HepG2 (cell line): ENCODE data around the gene RASD1. TPM values are rescaled to one million over a fixed set of nuclear protein-coding genes. Genes with fewer than 3 reads are reported as not detected.

Experiments used
- GTF3A ChIP-seq: sonication (generic); formaldehyde crosslinking; conservative IDR thresholded peaks from 2 replicates; pipeline ENCODE4 v1.4.0; 2020; ENCODE audit warnings: mild to moderate bottlenecking, missing genetic modification reagents
- KDM5B ChIP-seq: sonication (generic); formaldehyde crosslinking; IDR thresholded peaks from 2 replicates; pipeline ENCODE4 v1.4.0; 2020; ENCODE audit warnings: missing genetic modification reagents, mild to moderate bottlenecking, borderline replicate concordance
- MEIS2 ChIP-seq: sonication (generic); formaldehyde crosslinking; IDR thresholded peaks from 2 replicates; pipeline ENCODE4 v1.9.0; 2021; ENCODE audit warnings: mild to moderate bottlenecking, missing genetic modification reagents
- MTA1 ChIP-seq: sonication (generic); formaldehyde crosslinking; IDR thresholded peaks from 2 replicates; pipeline ENCODE4 v1.4.0; 2020; ENCODE audit warnings: missing genetic modification reagents, mild to moderate bottlenecking, borderline replicate concordance
- MZF1 ChIP-seq: sonication (generic); formaldehyde crosslinking; IDR thresholded peaks from 2 replicates; pipeline ENCODE4 v1.8.1; 2023; ENCODE audit warnings: mild to moderate bottlenecking, missing genetic modification reagents, borderline replicate concordance
- POLR2AphosphoS5 ChIP-seq: IDR thresholded peaks from 2 replicates; pipeline ENCODE4 v1.6.1; 2012; ENCODE audit warnings: low read depth, low read length
- RFX3 ChIP-seq: IDR thresholded peaks from 2 replicates; pipeline ENCODE4 v1.6.1; 2016; ENCODE audit warnings: missing biosample characterization, missing genetic modification reagents
- RFX5 ChIP-seq: IDR thresholded peaks from 2 replicates; pipeline ENCODE4 v1.6.1; 2011; ENCODE audit warnings: low read depth, low read length, improper control_type of control experiment
- SIX1 ChIP-seq: sonication (generic); formaldehyde crosslinking; IDR thresholded peaks from 2 replicates; pipeline ENCODE4 v1.4.0; 2020; ENCODE audit warnings: missing genetic modification reagents, borderline replicate concordance
- SOX6 ChIP-seq, 2 experiments: fragments of 450-650 bp in 1 of 2; sonication (generic) in 1 of 2; formaldehyde crosslinking in 1 of 2; IDR thresholded peaks; 2 replicates each; pipeline versions ENCODE4 v1.4.0 to v1.6.1; 2017 to 2020; ENCODE audit warnings: antibody characterized with exemption in 1 of 2, mild to moderate bottlenecking in 1 of 2, missing genetic modification reagents in 1 of 2
- TEAD2 ChIP-seq: sonication (generic); formaldehyde crosslinking; IDR thresholded peaks from 2 replicates; pipeline ENCODE4 v1.9.0; 2021; ENCODE audit warnings: missing genetic modification reagents
- TSC22D2 ChIP-seq: sonication (generic); formaldehyde crosslinking; IDR thresholded peaks from 2 replicates; pipeline ENCODE4 v1.5.1; 2020; ENCODE audit warnings: missing genetic modification reagents, mild to moderate bottlenecking, borderline replicate concordance
- ZNF12 ChIP-seq: sonication (generic); formaldehyde crosslinking; IDR thresholded peaks from 2 replicates; pipeline ENCODE4 v1.5.0; 2020; ENCODE audit warnings: missing genetic modification reagents
- ZNF530 ChIP-seq: sonication (generic); formaldehyde crosslinking; IDR thresholded peaks from 2 replicates; pipeline ENCODE4 v1.5.0; 2020; ENCODE audit warnings: low read depth, mild to moderate bottlenecking, missing genetic modification reagents
- ZNF773 ChIP-seq: sonication (generic); formaldehyde crosslinking; IDR thresholded peaks from 2 replicates; pipeline ENCODE4 v1.4.0; 2020; ENCODE audit warnings: missing genetic modification reagents, borderline replicate concordance
- ZNF776 ChIP-seq: sonication (generic); formaldehyde crosslinking; IDR thresholded peaks from 2 replicates; pipeline ENCODE4 v1.4.0; 2020; ENCODE audit warnings: mild to moderate bottlenecking, missing genetic modification reagents
- ZNF839 ChIP-seq: sonication (generic); formaldehyde crosslinking; IDR thresholded peaks from 2 replicates; pipeline ENCODE4 v1.4.0; 2020; ENCODE audit warnings: missing genetic modification reagents, mild to moderate bottlenecking, borderline replicate concordance
- polyA plus RNA-seq, 8 experiments: library from polyadenylated mRNA; depleted of rRNA in 3 of 8; stranded (reverse) in 7 of 8; unstranded in 1 of 8; fragments of >200 nt; fragmentation: Illumina TruSeq in 4 of 8; extraction: Trizol in 4 of 8; gene quantifications; 2 replicates each; pipeline versions ENCODE4 v1.2.1 to v1.2.3, GENCODE V29; 2011 to 2016; ENCODE audit warnings: low read depth in 4 of 8, missing spikeins in 1 of 8, mixed read lengths in 1 of 8; ENCODE audit not compliant: insufficient read depth in 1 of 8
- total RNA-seq, 5 experiments: library from RNA; depleted of rRNA; stranded (reverse); fragments of >200 nt; fragmentation: Illumina TruSeq; extraction: Trizol; gene quantifications; 2 replicates each; pipeline ENCODE4 v1.2.3, GENCODE V29; 2016; ENCODE audit warnings: low read depth in 1 of 5
- TF ChIP-seq, protein P1 (sequence below): sonication (generic); formaldehyde crosslinking; IDR thresholded peaks from 2 replicates; pipeline ENCODE4 v1.5.0; 2020; ENCODE audit warnings: mild to moderate bottlenecking, low read depth, missing genetic modification reagents, borderline replicate concordance
- TF ChIP-seq, protein P2 (sequence below), 2 experiments: IDR thresholded peaks; 2 replicates each; pipeline ENCODE4 v1.6.1; 2011 to 2012; ENCODE audit warnings: low read length in 2 of 2, borderline replicate concordance in 1 of 2, low read depth in 1 of 2, mild to moderate bottlenecking in 1 of 2, moderate library complexity in 1 of 2
- TF ChIP-seq, protein P3 (sequence below): sonication (generic); formaldehyde crosslinking; IDR thresholded peaks from 2 replicates; pipeline ENCODE4 v1.4.0; 2020; ENCODE audit warnings: missing genetic modification reagents, borderline replicate concordance

The RASD1 gene
- total and polyA plus RNA-seq, 2 of the 13 experiments (the other 11 are each of a cell fraction or from before 2014, with no cell fraction given), result 1.6 to 4.2 TPM

DNA sequence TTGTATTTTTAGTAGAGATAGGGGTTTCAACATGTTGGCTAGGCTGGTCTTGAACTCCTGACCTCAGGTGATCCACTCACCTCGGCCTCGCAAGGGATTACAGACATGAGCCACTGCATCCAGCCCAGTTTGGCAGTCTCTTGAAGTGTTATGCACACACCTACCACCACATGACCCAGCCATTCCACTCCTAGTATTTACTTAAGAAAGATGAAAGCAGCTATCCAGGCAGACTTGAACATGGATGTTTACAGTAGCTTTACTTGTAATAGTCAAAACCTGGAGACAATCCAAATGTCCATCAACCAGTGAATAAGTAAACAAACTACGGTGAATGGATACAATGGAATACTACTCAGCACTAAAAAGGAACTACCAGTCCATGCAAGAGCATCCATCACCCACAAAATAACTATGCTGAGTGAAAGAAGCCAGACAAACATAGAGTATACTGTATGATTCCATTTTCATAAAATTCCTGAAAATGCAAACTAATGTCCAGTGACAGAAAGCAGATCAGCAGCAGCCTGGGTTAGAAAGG lies 37.8 kb upstream of the RASD1 start (continued):
- TF ChIP-seq, protein P1, sequence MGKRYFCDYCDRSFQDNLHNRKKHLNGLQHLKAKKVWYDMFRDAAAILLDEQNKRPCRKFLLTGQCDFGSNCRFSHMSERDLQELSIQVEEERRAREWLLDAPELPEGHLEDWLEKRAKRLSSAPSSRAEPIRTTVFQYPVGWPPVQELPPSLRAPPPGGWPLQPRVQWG (CRISPR knock-in tag), result no peak
- TF ChIP-seq RFX3 (CRISPR knock-in tag) (0 out of 2 replicates have a peak, but pooled peaks have one; percentile 33), KDM5B (CRISPR knock-in tag) (peak; percentile 68; the same call in 1 of the 2 replicates), ZNF773 (CRISPR knock-in tag) (no peak), ZNF839 (CRISPR knock-in tag) (no peak), MTA1 (CRISPR knock-in tag) (no peak; the same call in 1 of the 2 replicates), ZNF530 (CRISPR knock-in tag) (no peak), TEAD2 (no peak), SOX6 (IDR thresholded peaks at IDR 0.05) (no peak), SOX6 (CRISPR knock-in tag; IDR thresholded peaks at IDR 0.05) (peak; percentile 98), MEIS2 (CRISPR knock-in tag) (peak; percentile 99), MZF1 (CRISPR knock-in tag) (no peak), GTF3A (peak; percentile 85; the same call in 1 of the 2 replicates), ZNF12 (CRISPR knock-in tag) (peak; percentile 74; the same call in 1 of the 2 replicates), POLR2AphosphoS5 (no peak), ZNF776 (CRISPR knock-in tag) (no peak), SIX1 (CRISPR knock-in tag) (peak; percentile 91; the same call in 1 of the 2 replicates), TSC22D2 (no peak), RFX5 (no peak)
- TF ChIP-seq, protein P2, sequence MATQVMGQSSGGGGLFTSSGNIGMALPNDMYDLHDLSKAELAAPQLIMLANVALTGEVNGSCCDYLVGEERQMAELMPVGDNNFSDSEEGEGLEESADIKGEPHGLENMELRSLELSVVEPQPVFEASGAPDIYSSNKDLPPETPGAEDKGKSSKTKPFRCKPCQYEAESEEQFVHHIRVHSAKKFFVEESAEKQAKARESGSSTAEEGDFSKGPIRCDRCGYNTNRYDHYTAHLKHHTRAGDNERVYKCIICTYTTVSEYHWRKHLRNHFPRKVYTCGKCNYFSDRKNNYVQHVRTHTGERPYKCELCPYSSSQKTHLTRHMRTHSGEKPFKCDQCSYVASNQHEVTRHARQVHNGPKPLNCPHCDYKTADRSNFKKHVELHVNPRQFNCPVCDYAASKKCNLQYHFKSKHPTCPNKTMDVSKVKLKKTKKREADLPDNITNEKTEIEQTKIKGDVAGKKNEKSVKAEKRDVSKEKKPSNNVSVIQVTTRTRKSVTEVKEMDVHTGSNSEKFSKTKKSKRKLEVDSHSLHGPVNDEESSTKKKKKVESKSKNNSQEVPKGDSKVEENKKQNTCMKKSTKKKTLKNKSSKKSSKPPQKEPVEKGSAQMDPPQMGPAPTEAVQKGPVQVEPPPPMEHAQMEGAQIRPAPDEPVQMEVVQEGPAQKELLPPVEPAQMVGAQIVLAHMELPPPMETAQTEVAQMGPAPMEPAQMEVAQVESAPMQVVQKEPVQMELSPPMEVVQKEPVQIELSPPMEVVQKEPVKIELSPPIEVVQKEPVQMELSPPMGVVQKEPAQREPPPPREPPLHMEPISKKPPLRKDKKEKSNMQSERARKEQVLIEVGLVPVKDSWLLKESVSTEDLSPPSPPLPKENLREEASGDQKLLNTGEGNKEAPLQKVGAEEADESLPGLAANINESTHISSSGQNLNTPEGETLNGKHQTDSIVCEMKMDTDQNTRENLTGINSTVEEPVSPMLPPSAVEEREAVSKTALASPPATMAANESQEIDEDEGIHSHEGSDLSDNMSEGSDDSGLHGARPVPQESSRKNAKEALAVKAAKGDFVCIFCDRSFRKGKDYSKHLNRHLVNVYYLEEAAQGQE (IDR thresholded peaks at IDR 0.05; ENCODE audit: borderline replicate concordance in 1 of 2, low read depth in 1 of 2, low read length in 2 of 2), result peak in 1 of 2 experiments; percentile 67; a peak in 1 of 4 replicates
- TF ChIP-seq, protein P3, sequence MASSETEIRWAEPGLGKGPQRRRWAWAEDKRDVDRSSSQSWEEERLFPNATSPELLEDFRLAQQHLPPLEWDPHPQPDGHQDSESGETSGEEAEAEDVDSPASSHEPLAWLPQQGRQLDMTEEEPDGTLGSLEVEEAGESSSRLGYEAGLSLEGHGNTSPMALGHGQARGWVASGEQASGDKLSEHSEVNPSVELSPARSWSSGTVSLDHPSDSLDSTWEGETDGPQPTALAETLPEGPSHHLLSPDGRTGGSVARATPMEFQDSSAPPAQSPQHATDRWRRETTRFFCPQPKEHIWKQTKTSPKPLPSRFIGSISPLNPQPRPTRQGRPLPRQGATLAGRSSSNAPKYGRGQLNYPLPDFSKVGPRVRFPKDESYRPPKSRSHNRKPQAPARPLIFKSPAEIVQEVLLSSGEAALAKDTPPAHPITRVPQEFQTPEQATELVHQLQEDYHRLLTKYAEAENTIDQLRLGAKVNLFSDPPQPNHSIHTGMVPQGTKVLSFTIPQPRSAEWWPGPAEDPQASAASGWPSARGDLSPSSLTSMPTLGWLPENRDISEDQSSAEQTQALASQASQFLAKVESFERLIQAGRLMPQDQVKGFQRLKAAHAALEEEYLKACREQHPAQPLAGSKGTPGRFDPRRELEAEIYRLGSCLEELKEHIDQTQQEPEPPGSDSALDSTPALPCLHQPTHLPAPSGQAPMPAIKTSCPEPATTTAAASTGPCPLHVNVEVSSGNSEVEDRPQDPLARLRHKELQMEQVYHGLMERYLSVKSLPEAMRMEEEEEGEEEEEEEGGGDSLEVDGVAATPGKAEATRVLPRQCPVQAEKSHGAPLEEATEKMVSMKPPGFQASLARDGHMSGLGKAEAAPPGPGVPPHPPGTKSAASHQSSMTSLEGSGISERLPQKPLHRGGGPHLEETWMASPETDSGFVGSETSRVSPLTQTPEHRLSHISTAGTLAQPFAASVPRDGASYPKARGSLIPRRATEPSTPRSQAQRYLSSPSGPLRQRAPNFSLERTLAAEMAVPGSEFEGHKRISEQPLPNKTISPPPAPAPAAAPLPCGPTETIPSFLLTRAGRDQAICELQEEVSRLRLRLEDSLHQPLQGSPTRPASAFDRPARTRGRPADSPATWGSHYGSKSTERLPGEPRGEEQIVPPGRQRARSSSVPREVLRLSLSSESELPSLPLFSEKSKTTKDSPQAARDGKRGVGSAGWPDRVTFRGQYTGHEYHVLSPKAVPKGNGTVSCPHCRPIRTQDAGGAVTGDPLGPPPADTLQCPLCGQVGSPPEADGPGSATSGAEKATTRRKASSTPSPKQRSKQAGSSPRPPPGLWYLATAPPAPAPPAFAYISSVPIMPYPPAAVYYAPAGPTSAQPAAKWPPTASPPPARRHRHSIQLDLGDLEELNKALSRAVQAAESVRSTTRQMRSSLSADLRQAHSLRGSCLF (CRISPR knock-in tag), result no peak
